ENCODE measurements around the gene U2AF2.

- TF ChIP-seq POLR2A (IDR thresholded peaks at IDR 0.05) (no peak), CTCF (IDR thresholded peaks at IDR 0.05) (no peak)
Measured at GRCh38 chr19:55691561-55692481, 37.0 kb downstream of the U2AF2 start.

Measured in Peyer's patch (tissue), 4 donors.